NCI-H1436 treated with DMSO at 0.1 percent for 48 hours (cell line): ENCODE data around the gene LARGE1.

Source experiments
- DNase-seq: peaks from one replicate; lab custom pipeline; 2025; lab: John Stamatoyannopoulos, UW

Gene LARGE1

DNA sequence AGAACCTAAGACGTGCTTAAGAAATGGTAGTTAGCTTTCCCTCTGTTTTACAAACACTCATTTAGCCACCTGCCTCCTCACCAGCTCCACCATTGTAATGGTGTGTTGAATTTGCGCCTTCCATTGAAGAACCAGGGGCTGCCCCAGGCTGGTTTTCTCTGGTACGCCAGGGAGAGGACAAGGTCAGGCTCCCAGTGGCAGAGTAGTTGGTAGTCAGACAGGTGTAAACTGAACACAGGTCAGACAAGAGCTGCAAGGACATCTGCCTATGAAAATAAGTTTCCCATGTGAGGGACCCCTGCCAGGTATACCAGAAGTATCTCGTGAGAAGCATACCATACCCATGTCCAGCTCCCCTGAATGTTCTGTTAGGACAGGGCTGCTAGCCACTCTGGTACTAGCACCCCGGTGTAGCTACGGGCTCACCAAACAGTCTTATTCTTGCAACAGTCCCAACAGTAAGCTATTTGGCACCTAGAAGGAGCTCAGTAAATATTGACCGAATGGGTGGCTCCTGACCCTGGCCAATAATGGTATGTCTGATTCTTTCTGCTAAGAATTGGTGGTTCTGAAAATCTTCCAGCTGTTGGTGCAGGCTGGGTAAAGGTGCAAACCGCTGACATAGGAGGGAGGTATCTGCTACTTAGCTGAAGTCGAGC is 359.0 kb downstream of the LARGE1 start:
- DNase-seq: no peak

DNA sequence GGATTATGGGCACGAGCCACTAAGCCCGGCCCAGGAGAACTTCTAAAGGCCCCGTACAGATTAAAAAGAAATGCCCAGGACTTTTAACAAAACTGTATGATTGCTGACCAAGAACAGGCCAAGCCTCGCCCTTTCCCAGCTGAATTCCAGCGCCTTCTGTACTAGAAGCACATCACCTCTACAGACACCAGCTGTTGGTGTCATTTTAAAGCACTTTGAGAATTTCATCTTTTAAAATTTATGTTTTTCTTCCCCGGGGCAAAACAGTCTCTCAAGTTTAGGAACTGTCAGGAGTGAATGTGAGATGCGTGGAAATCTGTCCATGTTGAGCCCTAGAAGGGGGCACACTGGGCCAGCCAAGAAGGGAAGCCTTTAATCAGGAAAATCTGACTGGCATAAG is 362.4 kb downstream of the LARGE1 start:
- DNase-seq: no peak

DNA sequence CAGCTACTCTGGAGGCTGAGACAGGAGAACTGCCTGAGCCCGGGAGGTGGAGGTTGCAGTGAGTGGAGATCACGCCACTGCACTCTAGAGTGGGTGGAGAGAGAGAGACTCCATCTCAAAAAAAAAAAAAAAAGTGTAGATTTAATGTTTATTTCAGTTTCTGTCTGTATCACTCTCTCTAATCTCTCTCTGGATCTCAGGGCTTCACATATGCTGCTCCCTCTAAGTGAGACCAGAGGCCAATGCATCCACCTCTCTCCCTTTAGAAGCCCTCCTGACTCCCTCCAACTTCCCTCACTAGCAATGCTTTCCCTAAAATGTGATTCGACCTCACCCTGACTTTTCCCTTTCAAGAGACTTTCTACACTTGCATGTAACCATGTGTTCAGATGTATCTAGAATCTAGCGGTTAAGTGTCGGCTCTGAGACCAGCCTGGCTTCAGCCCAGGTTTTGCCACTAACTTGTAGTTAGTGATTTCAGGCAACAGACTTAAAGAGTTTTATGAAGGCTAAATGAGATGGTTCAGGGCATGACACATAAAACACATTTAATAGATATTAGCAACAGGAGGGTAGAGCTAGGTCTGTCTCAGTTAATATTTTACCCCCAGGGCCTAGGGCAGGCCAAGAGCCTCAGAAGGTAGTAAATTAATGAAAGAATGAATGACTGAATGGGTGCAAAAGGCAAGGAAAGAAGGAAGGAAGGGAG is 364.3 kb downstream of the LARGE1 start:
- DNase-seq: no peak

GRCh38 chr22:33553493-33553892 is 366.8 kb downstream of the LARGE1 start:
- no peak for DNase-seq

- DNase-seq: no peak
These were observed 375.6 kb downstream of the LARGE1 start for GRCh38 chr22:33544707-33545106.

GRCh38 chr22:33542722-33543121 is 377.6 kb downstream of the LARGE1 start:
- no peak for DNase-seq

DNA sequence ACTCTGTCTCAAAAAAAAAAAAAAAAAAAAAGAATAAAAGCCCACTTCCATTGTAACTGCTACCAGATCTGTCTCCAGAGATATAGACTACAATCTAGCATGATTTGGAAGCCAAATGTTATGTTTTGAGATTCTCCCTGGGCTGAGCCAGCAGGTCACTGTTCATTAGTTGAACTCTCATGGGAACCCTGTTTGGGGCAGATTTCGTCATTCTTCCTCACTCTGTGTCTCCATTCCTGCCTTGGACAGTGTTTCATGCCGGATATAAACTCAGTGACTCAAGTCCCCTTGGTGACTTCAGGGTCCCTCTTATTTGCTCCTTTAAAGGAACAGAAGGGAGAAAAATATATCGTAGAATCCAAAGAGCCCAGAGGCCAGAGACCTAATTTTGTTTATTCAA is 378.1 kb downstream of the LARGE1 start:
- no peak for DNase-seq

- DNase-seq: no peak
These were observed 380.1 kb downstream of the LARGE1 start for GRCh38 chr22:33539902-33540751.

GRCh38 chr22:33539202-33539901 is 380.9 kb downstream of the LARGE1 start:
- no peak for DNase-seq

DNA sequence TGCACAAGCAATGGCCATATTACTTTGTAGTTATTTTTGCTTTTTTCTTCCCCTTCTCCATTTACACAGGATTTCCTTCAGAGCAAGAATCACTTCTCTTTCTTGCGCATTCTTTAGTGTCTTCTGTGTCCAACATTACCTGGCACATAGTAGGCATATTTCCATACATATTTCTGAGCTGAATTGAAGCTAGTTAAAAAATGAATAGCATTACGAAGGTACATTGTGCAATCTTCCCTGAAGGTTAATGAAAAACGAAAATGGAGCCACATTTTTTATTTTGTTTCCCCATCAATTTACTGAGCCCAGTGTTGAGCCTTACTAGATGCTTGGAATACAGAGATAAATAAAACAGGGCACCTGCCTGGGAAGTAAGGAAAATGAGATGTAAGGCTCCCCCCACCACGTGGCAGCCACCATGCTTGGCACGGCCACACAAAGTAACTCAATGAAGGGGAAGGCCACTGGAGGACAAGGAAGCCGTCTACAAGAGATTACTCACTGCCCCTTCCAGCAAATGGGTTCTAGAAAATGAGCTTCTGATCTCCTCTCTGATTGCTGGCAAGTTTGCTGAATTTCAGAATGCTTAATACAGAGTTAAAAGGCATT is 381.9 kb downstream of the LARGE1 start:
- DNase-seq: no peak

DNA sequence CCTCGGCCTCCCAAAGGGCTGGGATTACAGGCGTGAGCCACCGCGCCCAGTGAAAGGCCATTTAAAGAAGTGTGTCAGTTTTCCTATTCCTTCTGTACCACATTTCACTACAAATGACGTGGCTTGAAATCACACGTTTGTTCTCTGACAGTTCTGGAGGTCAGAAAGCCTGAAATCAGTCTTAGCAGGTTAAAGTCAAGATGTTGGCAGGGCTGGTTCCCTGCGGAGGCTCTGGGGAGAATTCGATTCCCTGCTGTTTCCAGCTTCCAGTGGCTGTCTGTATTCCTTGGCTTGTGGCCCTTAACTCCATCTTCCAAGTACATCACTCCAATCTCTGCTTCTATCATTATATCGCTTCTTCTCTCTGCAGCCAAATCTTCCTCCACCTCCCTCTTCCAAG is 383.2 kb downstream of the LARGE1 start:
- DNase-seq: no peak

DNA sequence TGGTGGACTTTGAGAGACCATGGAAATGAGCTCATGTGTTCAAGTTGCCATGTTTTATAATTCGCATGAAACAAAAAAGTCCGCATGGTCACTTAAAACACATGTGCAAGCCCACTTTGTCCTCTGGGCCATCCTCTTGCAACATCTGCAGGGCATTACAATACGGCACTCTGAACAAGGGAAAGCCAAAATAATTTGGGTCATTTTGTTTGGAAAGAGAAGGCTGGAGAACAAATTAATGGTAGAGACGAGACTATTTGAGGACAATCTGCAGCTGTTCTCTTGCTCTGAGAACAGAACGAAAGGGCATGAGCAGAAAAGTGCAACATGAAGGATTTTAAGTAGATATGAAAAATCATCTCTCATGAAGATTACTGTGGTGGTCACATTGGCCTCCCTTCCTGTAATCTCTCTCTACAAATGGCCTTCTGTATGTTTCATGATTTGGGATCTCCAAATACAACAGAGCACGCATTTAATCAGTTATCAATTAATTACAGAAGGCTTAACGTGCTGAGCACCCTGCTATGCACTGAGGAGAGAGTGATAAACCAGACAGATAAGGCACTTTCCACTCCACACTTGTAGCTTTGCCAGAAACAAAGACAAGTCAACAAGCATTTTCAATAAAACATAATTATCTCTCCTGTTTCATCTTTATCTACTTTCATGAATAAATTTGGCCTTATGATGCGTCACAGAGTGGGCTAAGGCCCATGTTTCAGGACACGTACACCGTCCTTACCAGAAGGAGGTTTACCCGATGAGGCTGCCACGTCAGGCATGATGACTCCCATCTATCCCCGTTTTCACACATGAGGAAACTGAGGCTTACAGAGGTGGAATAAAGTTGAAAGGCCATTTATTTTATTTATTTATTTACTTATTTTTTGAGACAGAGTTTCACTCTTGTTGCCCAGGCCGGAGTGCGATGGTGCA is 384.1 kb downstream of the LARGE1 start:
- DNase-seq: no peak

DNA sequence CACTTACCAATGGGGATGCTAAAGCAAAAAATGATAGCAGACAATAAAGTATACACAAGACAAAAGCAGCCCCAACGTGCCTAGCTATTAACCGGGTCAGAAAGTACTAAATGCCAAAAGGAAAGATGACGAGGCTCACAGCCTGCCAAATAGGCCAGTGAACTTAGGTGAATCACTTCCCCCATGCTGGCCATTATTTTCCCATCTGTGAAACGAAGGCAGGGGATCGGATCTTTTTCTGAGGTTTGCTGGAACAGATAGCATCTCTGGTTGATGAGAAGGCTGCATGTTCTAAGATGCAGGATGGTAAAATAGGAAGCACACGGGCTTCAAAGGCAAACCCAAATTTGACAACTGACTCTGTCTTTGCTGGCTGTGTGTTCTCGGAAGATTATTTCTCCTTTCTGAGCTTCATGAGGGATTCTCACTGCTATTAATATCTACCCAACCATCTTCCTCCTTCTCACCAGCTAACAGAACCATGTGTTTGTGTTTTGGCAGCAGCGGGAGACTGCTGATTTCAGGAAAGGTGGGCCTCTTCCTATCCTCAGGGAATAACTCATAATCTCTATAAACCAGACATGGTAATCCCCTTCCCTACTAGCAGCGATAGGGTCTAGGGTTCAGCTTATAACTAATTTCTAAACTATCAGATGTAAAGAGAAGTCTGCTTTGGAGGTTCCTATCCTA is 390.7 kb downstream of the LARGE1 start:
- DNase-seq: no peak

- no peak for DNase-seq
These were observed 392.1 kb downstream of the LARGE1 start for GRCh38 chr22:33528183-33528582.

DNA sequence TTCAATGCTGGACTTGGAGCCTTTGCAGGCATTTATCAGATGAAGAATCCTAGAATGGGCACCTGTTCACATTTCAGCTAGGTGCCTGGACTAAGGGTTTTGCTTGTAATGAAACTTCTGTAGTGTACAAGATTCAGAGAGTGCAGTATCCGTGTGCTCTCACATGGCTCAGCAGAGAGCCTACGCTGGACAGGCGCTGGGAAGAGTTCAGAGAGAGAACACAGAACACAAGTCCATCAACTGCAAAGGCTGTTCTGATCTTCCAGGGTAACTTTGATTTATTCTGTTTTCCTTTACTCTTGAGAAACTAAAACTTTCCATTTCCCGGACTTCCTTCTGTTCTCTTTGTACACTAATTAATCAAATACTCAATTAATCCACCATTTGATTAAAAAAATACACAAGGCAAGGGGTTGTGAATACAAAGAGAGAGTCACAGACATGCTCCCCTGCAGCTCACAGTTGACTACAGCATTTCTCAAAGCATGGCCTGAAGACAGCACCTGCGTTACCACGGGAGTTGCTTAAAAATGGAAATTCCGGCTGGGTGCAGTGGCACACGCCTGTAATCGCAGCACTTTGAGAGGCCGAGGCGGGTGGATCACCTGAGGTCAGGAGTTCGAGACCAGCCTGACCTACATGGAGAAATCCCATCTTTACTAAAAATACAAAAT is 393.7 kb downstream of the LARGE1 start:
- no peak for DNase-seq

GRCh38 chr22:33524511-33525260 is 395.6 kb downstream of the LARGE1 start:
- DNase-seq: no peak

- DNase-seq: no peak
These were observed 398.2 kb downstream of the LARGE1 start for GRCh38 chr22:33521879-33522665.
